COLO829 (cell line): ENCODE data around the gene SUGP2.
"Not testable (repeated sequence)": the region's sequence is repeated elsewhere in the genome, so short reads cannot be mapped to it uniquely, and the experiment has no call there.

Experiments
- DNase-seq: peaks from one replicate; pipeline ENCODE4 v3.0.0; 2012; ENCODE audit warnings: low spot score

Gene SUGP2

DNA sequence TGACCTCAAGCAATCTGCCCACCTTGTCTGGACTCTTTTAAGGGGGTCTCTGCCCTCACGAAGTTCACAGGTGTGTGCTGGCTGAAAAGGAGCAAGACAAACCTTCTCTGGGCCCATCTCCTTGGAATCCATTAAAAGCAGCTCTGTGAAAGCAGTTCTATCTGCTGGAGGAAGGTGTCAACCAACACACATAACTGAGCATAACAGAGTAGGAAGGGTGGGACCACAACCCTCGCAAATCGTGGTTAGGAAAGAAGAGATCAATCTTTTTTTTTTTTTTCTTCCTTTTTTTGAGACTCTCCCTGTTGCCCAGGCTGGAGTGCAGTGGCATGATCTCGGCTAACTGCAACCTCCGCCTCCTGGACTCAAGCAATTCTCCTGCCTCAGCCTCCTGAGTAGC is 1.4 kb downstream of the SUGP2 start:
- DNase-seq: no peak

DNA sequence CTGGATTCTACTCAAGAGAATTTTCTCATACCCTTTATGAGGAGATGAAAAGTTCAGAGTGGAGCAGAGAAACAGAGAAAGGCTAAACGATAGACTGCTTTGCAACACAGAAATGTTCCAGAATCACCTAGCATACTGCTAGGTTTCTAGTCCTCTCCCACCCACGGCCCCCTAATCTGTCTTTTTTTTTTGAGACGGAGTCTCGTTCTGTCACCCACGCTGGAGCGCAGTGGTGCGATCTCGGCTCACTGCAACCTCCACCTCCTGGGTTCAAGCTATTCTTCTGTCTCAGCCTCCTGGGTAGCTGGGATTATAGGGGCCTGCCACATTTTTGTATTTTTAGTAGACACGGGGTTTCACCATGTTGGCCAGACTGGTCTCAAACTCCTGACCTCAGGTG is 4.8 kb downstream of the SUGP2 start:
- no peak for DNase-seq

DNA sequence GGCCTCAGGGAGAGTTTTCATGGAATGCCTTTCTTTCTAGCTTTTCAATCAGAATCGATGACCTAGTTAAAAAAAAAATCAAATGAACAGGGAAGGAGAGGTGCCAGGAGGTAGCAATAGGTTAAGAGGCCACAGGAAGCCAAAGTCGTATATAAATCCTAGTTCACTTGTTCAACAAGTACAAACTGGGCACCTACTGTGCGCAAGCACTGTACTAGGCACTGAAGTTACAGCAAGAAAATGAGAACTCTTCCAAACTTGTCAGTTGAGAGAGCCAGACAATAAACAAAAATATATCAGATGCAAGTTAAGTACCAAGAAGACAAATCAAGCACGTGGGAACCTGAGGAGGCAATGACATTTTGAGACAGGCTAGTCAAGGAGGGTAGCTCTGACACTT is 6.1 kb downstream of the SUGP2 start:
- DNase-seq: no peak

DNA sequence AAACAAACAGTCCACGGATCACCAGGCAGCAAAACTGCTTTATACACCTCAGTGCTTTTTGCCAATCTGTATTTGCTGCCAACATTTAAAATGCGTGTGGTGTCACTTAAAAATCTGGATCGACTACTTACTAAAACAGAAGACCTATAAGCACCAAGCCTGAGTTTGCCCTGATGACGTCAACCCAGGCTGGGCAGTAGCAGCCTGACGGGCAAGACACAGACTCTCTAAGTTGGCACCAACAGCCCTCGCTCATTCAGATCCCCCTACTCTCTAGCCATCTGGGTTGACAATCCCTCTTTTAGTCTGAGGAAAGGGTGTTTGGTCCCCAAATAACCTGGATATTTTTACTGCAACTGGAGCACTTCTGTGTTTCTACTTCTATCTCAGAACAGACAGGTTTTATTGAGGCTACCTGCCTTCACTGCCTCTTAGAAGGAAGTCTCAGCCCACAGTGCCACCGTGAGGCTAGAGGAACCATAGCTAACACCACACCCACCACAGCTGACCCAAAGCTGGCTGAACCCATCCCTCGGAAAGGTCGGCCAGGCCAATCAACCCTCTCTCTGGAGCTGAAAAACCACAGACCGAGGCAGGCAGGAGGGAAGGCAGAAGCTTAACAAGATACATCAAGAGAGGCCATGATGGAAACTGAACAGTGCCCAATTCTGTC is 6.9 kb downstream of the SUGP2 start:
- no peak for DNase-seq

DNA sequence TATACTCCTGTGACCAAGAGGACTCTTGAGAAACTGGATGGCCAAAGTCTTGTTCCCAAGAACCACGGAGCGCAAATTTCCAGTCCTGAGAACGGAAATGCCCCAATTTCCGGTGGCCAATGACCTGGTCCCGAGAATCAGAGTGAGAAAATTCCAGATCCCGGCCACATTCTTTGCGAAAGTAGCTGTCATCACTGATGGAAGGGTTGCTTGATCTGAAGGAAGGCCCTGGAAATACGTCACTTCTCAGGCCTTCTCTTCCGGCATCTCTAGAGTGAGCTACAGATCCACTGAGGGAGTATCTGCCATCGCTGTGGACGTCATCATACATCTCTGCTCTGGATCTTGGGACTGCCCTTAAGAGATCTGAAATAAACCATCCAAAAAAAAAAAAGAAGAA is 7.5 kb downstream of the SUGP2 start:
- no peak for DNase-seq

DNA sequence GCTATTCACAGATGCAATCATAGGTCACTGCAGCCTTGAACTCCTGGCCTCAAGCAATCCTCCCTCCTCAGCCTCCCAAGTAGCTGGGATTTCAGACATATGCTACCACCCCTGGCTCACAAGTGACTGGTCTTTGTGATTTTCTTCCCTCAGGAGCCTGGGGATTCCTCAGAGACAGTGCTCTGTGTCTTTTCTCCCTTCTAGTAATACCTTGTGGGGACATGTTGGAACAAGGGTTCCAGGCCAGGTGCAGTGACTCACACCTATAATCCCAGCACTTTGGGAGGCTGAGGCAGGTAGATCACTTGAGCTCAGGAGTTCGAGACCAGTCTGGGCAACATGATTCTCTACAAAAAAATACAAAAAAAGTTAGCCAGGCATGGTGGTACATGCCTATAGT is 9.9 kb downstream of the SUGP2 start:
- not testable (repeated sequence) for DNase-seq

DNA sequence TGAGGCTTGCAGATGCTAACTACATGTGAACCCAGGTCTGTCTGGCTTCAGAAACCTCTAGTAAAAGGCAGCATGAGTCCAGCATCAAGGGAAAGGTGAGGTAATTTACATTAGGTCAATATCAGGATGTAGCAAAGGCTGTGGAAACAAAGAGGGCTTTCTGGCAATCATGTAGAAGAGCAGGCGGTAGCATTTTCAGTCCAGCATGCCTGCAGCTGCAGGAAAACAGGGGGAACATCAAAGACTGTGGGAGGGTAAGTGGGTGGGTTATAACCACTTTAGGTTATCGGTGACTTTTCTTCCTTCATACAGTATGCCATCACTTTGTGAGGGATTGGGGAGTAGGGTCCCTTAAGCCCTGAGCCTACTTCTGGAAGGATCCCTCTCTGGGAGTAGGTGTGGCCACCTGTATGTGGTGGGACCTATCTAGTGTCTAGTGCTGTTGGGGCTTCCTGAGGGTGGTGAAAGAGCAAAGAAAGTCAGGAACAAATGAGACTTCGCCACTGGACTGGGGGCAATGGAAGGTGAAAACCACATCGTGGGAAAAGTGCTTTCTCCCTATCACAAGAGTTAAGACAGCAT is 10.8 kb downstream of the SUGP2 start:
- DNase-seq: no peak

DNA sequence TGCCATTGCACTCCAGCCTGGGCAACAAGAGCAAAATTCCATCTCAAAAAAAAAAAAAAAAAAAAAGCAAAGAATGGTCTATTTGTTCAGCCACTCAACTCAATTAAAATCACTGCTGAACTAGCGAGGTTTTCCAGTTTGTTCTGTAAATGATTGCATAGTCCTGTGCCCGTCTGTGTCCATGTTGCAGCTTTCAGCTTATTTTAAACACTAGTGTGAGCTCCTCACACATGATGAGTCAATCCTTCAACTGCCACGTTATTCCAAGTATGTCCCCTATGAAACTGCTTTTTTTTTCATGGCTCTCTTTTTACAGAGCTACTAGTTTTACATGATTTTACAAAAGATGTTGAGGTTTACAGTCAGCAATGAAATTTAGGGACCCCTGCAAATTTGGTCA is 12.2 kb downstream of the SUGP2 start:
- DNase-seq: peak; percentile 78

DNA sequence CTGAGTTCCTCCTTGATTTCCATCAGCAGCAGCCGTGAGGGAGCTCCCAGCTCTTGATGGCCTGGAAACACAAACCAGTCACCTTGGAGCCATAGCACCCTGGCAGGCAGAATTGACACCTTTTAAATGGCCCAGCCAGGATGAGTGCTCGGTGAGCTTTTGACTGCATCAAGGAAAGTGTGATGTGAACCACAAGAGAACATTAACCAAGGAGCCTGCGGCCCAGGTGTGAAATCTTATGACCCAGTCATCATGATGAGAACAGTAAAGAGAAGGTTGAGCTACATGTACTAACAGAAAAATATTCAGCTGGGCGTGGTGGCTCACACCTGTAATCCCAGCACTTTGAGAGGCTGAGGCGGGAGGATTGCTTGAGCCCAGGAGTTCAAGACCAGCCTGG is 22.8 kb downstream of the SUGP2 start:
- no peak for DNase-seq

DNA sequence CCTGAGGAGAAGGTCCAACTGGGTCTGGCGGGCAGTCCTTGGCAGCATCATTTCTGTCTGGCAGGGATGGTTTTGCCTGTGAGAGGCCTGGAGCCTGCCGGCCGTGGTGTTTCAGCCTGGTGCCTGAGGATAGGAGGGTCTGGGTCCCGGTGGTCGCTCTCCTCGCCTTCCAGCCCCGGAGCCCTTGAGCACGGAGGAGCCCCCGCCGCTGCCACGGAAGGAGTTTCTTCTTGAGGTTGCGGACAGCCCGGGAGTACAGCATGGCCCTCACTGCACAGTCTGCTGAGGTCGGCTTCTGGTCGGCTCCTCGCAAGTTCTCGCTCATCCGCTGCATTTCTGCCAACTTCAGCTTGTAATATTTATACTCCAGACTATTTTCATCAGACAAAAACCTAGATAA is 23.4 kb downstream of the SUGP2 start:
- DNase-seq: no peak

DNA sequence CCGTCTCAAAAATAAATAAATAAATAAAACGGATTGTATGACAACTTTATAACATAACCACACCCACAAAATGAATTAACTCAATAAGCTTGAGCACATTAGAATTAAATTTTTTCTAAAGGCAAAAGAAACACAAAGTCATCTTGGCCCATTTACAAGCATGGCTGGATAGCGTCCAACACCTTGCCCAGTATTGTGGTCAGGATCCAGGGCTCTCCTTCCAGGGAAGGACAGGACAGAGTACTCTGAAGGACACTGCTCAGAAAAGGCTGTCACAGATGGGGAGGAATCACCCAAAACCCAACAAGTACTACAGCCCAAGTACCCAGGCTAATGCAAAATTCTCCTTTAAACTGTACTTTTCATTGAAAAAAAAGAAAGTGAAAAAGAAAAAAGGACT is 27.1 kb downstream of the SUGP2 start:
- no peak for DNase-seq

DNA sequence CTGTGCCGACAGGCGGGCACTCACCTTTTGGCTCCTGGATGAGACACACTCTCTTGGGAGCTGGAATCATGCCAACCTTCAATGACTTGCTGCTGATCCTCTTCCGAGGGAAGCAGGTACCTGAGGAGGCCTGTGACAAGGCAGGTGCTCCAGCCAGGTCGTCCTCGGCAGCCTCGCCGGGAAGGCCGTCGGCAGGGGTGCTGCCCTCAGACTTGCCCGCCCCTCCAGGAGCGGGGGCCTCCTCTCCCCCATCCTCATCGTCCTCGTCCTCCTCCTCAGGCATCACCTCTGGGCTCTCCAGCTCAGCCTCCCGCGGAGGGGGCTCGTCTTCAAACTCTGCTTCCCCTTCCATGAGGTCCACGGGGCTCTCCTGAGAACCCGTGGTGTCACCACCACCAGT is 29.2 kb downstream of the SUGP2 start:
- DNase-seq: no peak

DNA sequence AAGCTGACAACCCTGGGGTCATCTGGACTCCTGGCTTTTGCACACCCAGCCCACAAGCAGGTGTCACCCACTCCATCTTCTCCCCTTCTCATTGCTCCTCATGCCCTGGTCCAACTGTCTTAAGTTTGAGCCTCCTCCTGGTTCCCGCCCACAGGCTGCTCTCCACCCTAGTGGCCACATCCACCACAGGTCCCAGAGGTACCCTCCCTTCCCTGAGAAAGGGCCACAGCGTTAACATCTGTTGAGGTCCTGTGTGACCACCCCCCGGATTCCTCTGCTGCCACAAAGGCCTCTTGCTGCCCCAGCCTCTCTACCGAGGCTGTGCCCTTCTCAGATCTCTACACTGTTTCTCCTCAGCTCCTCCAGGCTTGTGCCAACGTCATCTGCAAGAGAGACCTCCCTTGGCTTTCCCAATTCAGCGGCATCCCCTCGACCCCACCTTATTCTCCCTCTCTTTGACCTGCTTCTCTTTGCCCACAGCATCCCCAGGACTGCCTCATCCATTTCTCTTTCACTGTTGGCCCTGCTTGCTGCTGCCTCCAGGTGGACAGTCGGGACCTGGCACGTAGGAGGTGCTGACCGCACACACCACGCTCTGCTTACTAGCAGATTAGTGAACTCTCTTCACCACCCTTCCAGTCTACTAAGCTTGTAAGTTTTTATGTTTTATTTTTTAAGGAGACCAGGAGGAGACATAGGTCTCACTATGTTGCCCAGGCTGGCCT is 33.3 kb downstream of the SUGP2 start:
- no peak for DNase-seq

DNA sequence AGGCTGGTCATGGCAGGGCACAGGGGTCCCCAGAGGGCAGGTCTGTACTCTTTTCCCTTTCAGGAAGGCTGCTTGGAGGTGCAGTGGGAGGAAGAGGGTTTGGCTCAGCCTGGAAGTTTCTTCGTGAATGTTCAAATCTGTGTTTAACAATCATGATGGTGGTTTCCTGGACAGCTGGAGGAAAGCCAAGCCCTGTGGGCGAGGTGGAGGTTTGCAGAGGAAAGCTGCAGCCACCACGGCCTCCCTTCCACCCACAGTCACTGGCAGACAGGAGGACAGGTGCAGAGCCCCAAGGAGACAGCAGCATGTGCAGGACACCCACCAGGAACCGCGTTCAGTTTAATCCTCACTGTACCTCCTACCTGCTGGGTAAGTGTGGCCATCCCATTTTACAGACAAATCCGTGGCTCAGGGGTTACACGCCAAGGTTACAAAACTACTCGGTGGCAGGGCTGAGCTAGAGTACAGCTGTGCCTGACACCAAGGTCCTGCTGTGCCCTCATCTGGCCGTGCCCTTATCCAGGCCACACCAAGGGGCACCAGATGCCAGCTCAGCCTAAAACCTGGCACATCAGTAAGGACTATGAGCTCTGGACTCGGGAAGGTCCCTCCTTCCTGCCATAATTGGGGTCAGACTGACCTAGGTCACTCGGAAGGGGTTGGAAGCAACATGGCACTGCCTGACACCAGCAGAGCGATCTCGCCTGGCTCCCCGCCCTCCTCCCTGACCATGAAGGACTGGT is 34.1 kb downstream of the SUGP2 start:
- no peak for DNase-seq

DNA sequence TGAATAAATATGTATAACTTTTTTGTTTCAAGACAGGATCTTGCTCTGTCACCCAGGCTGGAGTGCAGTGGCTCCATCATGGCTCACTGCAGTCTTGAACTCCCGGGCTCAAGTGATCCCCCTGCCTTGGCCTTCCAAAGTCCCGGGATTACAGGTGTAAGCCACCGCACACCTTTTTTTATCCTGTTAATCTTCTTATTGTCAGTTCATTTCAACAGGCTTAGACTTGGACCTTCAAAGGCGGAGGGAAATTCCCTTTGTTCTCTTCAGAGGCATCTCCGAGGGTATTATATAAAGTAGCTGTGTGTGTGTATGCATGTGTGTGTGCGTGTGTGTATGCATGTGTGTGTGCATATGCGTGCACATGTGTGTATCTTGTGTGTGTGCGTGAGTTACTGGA is 35.0 kb downstream of the SUGP2 start:
- no peak for DNase-seq

DNA sequence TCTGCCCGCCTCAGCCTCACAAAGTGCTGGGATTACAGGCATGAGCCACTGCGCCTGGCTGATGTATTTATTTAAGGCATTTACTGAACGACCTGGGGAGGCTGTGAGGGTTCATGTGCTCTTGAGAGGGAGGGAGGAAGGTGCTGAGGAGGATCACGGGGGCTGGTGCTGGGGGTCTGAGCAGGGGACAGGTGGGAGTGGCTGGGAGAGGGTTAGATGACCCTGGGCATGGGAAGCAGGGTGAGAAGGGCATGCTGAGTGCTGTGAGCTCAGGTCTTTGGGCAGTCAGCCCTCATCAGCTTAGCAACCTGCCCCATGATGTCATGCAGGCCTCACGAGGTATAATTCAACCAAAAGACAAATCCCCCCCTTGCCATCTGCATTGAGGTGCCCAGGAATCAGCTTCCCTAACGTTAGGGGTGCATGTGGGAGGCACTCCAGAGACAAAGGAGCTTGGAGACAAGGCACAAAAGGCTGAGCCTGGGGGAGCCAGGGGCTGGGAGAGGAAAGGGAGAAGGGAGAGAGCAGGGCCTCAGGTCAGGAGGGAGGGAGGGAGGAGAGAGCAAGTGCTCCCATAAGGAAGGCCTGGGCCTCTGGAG is 36.4 kb downstream of the SUGP2 start:
- no peak for DNase-seq

DNA sequence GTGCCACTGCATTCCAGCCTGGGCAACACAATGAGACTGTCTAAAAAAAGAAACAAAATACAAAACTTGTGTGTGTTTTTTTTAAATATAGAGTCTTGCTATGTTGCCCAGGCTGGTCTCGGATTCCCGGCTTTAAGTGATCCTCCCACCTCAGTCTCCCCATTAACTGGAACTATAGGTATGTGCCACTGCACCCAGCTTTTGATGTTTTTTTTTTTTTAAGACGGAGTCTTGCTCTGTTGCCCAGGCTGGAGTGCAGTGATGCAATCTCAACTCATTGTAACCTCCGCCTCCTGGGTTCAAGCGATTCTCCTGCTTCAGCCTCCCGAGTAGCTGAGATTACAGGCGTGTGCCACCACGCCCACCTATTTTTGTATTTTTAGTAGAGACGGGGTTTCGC is 37.0 kb downstream of the SUGP2 start:
- no peak for DNase-seq

DNA sequence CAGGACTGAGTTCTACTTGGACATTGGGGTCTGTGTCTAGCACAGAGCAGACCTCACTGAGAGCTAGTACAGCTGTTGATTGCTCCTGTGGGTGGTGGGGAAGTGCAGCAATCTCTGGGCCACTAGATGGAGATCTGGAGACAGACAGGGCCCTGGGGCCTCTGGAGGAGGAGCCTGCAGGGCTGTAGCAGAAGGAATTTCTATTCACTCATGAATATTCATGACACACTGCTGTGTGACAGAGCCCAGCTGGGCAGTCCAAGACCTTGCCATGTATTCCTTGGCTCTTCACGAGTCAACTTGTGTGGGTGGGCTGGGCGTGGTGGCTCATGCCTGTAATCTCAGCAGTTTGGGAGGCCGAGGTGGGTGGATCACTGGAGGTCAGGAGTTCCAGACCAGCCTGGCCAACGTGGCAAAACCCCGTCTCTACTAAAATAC is 37.5 kb downstream of the SUGP2 start:
- peak; percentile 95 for DNase-seq

DNA sequence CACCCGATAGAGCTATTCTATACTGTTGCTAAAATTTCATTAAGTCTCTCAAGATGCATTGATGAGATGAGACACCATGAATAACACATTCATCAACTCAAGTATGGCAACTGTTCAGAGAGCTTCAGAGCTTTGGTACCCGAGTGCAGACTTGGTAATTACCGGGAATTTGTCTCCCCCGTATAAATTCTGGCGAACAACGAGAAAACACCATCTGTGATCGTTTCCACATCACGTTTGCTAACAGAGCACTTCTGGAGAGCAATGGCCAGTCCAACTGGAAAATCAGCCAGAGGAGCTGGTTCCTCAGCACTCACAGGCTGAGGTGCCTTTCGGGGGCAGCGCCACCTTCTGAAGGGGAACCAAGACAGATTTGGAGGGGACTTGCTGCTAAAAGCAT is 40.2 kb downstream of the SUGP2 start:
- no peak for DNase-seq

DNA sequence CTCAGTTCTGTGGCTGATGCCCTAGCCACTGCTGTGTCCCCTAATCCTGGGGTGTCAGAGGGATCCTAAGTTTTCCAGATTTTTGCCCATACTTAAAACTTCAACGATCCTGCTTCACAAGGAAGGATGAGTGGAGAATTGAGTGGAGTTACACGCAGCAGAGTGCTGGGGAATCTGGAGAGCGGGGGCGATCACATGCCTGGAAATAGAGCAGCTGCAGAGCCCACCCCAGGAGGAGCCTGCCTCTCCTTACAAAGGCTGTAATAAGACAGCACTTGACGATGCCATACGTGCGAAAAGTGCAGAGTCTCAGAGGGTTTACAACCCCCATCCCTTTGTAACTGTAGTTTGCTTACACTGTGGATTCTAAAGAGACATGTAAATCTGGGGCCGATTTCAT is 40.6 kb downstream of the SUGP2 start:
- DNase-seq: no peak

DNA sequence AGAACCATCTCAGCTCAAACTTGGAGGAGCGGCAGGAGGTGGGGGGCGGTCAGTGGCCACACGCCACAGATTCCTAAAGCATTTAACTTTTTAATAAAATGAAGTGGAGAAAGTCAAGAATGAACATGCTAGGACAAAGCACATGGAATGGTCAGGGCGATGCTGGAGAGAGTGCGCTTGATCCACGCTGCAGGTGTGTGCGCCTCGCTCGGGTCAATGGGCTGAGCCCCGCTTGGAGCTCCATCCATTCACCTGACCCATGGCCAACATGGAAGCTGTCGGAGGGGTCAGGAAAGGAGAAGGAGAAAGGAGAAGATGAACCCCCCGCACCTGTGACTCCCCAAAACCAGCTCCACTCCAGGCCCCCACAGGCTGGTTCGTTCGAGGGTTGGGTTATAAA is 41.8 kb downstream of the SUGP2 start:
- DNase-seq: no peak

DNA sequence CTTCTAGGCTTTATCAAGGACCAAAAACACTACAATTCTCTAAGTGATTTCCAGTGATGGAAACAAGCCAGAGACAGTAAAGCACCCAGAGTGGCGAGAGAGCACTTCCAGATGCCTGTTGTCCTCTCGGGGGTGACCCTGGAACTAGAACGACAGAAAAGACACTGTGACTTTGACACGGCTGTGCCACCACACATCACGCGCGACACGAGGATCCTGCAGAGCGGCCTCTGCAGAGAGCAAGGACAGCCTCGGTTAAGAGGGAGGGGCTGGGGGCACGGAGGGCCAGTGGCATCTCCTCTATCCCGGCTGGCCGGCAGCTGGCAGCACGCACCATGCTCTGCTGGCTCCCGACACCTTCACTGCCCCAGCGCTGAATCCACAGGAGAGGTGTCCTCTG is 42.3 kb downstream of the SUGP2 start:
- no peak for DNase-seq
